Activated CD8-positive, alpha-beta memory T cell treated with anti-CD3 and anti-CD28 coated beads, Interleukin-2, amount 50 U/mL, for 24 hours (primary cell): Measurements from ENCODE around the gene NFU1.
"Not testable (repeated sequence)": the region's sequence is repeated elsewhere in the genome, so short reads cannot be mapped to it uniquely, and the experiment has no call there.

Experiments used
- DNase-seq: peaks from one replicate; pipeline ENCODE4 v3.0.0-alpha.2; 2020; ENCODE audit errors: extremely low read depth

Gene NFU1

DNA sequence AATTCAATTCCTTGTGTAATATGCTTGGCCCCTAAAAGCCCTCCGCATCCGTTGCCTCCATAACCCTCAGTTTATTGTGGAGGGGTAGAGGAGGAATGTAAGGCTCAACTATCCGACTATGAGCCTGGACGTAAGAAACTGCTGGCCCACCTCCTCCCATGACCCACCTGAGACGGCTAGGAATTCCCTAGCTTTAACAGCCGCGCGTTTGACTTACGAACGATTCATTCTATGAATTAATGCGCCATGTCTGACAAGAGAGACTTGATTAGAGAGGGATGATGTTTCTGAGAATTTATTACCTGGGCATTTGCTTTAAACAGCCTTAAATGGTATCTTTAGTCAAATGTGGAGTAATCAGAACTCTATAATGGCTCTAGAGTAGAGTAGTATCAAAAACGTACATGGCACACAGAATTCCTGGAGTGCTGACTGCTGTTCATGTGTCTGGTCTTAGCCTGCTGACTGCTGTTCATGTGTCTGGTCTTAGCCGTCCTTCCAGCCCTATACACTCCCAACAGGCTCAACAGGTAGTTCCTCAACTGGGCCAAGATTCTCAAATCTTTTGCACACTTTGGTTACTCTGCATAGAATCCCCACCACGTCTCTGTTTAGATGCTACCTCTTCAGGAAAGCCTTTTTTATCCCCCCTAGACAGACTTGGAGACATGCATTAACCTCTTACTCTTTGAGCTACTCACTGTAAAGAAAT, 49.3 kb downstream of the NFU1 start:
- DNase-seq, result no peak

DNA sequence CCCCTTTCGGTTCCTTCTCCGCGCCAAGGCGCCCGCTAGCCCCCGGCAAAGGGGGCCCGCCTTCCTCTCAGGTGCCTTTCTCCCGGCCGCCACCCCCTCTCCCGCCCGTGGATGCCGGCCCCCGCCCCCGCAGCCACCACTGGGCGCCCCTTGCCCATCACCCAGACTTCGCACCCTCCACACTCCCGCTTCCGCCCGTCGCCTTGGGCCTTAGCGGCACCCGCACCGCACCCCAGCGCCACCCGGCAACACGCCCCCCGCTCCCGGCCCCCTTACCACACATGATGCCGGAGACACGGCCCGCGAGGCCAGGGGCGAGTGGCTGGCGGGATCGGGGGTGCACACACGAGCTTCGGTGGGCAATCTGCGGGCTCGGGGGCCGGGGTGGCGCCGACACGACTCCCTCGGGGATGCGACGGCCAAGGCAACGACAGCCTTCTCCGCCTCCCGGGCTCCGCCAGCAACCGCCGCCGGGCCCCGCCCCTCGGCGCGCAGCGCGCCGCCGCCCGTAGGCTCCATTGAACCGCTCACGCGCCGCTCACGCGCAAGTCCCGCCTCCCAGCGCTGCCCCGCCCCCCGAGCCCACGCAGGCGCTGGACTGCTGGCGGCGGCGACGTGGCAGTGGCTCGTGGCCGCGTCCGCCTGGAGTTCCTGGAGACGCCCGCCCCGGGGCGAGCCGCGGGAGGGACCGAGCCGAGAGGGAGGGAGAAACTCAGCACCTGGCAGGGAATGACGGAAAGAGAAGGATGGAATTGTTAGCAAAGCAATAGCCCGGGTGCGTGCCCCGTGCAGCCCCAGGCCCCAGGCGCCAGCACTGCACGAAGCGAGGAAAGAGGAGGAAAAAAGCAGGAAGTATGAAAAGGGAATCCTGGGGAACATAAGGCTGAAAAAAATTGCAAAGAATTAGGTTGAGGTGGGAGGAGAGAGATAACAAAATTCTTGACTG, 50.2 kb downstream of the NFU1 start, which contains the start of gene GFPT1:
GFPT1 (minus strand) TSS at position 439 of the 946 bp plus-strand sequence; CDS start at position 283, 156 bp downstream.
- DNase-seq, result peak; percentile 73

DNA sequence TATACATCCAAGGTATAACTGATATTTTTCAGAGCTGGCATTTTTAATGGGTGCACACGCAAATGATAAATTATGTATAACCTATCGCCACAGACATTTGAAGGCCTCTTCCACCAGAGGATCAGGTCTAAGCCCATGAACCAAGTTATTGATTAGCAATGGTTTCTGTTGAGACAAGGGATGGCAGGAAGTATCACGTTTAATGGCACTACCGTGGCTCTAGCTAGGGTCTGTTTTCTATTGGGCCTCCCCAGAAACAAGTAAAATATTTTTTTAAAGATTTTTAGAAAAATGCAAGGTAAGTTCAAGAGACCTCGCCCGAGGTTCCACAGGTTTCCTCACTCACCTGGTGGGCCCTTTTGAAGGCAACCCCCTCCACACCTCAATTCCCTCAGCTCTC, 50.9 kb downstream of the NFU1 start:
- DNase-seq, result no peak

DNA sequence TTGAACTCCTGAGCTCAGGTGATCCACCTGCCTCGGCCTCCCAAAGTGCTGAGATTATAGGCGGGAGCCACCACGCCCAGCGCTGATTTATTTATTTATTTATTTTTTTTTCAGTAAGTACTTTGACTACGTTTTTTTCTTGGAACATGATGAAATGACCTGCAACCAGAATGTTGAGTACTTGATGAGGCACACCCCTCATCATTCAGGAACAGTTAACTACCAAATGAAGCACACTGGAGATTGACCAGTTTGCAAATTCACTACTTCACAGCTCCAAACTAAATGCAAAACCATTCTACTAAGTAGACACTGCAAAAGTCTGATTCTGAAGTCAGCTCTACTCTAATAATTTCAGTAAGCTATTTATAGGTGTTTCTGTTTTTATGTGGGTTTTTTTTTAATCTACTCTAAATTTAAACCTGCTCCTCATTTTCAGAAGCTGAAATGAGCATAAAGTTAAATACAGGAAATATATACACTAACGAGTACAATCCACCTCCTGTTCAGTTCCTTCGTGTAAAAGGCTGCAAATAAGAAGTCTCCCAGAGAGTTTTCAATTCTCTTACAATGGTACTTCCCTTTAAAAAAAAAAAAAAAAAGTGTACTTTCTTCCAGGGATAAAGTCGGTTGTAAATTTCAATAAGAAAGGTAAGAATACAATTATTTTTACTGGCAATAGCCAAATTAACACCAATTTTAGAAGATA, 51.6 kb downstream of the NFU1 start:
- no peak for DNase-seq

DNA sequence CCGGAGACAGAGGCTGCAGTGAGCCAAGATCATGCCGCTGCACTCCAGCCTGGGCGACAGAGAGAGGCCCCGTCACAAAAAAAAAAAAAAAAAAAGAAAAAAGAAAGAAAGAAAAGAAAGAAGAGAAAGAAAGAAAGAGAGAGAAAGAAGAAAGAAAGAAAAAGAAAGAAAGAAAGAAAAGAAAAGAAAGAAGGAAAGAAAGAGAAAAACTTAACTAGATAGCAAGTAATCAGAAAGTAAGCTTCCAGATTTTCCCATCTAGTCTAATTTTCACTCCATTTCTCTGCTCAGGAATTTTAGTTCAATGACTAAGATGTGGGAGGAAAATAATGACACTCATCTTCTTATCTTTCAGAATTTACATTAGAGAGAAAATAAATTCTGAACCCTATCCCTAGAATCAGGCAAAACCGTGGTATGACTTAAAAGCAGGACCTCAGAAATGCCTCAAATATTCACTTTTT, 52.6 kb downstream of the NFU1 start:
- DNase-seq, result no peak

DNA sequence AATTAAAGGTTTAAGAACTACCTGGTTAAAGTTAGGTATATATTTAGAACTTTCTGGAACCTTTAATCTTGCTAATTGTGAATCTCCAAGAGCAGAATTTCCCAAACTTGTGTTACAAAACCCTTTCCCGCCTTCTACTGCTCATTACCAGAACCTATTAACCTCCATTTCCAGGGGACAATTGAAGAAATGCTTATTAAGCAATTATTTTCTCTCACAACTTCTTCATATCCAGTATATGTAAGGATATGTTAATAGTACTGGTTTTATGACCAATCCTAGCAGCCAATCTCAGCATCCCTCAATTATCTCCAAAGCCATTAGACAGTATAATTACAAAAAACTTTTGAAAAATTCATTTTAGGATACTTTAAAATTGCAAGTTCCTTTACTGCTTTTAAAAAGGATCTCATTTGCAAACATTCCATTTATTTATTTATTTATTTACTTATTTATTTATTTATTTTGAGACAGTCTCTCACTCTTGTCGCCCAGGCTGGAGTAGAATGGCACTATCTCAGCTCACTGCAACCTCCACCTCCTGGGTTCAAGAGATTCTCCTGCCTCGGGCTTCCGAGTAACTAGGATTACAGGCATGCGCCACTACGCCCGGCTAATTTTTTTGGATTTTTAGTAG, 53.9 kb downstream of the NFU1 start:
- no peak for DNase-seq

DNA sequence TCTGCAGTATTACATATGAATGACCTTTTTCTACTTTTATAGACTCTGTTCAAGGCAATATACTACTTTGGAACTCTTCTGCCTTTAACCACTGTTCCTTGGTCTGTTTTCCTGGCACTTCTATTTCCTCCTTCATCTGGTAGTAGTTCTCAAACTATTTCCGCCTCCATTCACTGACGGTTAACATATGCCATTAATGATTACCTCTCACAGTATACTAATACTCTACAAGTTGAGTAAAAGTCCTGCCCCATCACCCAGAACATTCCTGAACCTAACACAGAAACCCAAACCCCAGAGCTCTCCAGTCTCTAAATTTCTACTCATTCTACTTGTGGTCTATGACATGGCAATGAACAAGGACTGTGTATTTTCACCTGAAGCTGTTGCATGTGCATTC, 54.7 kb downstream of the NFU1 start:
- DNase-seq, result no peak

DNA sequence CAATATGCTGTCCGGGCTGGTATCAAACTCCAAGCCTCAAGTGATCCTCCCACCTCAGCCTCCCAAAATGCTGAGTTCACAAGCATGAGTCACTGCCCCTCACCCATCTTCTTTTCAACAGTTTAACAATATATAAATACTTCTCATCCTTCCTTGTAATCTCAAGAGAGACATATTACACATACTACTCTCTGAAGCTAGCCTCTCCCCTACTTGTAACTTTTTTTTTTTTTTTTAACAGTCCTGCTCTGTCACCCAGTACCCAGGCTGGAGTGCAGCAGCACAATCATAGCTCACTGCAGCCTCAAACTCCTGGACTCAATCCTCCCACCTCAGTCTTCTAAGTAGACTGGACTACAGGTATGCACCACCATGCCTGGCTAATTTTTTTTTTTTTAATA, 55.9 kb downstream of the NFU1 start:
- no peak for DNase-seq

DNA sequence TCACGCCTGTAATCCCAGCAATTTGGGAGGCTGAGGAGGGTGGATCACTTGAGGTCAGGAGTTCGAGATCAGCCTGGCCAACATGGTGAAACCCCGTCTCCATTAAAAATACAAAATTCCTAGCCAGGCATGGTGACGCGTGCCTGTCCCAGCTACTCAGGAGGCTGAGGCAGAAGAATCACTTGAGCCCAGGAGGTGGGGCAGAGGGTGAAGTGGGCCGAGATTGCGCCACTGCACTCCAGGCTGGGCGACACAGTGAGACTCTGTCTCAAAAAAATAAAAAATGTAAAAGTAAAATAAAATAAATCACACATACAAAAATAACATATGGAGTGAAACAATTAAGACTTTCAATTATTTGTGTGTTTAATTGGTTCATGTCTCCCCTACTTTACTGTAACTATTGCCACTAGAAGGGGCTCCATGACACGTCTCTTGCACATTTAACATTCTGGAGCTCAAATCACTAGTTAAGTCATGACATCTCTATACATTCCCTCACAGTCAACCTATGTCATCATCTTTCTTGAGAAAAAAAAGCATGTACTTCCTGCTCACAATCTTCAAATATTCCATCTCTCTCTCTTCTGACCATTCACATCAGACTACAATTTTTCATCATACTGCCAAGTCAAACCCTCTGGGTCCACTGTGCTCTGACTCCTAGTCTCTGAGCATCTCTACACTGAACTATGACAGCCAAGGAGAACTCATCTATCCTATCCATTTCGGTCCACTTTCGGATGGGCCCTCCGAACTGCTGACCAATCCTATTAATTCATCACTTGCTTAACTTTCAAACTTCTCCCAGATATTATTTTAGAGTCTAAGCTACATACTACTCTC, 56.9 kb downstream of the NFU1 start:
- no peak for DNase-seq

DNA sequence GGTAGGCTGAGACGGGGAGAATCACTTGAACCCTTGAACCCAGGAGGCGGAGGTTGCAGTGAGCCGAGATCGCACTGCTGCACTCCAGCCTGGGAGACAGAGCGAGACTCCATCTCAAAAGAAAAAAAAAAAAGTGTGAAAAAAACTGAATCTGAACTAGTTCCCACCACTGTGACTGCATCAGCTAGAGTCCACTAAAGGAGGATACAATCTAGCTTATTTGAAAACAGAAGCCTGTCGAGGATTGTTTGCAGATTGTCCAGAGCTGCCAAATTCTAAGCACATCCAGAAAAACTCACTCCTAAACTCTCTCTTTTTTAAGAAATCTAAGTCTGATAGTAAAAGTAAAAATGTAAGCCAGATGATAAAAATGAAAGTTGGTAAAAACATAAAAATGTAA, 60.8 kb downstream of the NFU1 start:
- no peak for DNase-seq

DNA sequence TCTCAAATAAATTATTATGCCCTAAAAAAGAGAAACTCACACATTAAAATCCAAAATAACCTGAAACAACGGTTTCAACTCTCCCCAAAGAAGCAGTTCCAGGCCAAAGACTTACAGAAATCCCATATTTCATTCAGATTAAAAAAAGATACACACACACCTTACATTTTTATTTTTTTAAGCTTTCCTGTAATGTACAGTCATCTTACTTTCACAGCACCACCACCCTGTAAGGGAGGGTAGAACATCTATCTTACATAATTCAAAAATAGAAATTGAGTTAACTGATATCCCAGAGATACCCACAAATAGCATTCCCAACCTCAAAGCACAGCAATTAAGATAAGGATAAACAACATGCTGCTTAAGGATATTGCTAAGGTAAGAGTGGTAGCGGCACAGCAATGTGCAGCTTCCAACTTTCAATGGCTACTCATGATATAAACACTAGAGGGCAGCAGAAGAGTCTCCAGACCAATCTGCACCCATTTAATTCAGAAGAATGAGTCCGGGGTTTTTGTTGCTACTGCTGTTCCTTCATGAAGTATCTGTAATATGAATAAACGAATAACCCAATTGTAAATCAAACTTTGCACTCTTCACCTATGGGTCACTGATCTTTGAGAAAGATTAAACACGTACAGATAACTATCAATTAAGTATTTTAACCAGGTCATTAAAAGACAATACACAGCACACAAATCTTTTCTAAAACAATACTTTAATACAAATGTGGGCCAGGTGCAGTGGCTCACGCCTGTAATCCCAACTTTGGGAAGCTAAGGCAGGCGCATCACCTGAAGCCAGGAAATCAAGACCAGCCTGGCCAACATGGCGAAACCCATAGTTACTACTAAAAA, 61.5 kb downstream of the NFU1 start:
- no peak for DNase-seq

DNA sequence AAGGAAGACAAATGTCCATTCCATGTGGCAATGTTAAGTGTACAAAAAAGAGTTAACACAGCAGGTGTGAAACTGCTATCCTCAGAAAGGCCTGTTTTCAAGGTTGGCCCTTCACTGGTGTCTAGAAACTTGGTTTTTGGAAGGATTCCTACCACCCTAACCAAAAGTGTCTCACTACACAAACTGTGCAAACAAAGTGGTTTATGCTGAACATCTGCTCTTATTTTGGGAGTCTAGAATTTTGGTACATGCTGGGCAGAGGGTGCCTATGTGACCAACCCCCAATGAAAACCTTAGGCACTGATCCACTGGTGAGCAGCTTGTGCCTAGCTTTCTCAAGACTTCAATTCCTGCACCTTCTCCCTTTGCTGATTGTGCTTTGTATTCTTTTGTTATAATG, 64.5 kb downstream of the NFU1 start:
- DNase-seq, result no peak

DNA sequence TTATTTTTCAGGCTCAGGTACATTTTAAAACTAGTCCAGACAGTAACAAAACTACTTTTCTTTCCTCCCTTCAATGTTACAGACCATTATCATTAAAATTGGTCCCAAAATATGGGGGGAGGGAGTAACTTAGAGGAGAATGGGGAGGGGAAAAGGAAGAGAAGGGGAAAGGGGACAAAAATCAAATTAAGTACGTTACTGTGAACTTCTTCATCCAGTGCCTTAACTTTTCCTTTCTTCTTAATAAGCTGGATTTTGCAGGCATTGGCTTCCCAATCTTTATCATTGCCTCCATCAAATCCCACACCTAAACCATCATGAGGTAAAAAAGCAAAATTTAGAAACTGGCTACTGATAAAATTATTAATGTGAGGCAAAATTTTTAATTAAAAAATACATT, 67.4 kb downstream of the NFU1 start:
- no peak for DNase-seq

DNA sequence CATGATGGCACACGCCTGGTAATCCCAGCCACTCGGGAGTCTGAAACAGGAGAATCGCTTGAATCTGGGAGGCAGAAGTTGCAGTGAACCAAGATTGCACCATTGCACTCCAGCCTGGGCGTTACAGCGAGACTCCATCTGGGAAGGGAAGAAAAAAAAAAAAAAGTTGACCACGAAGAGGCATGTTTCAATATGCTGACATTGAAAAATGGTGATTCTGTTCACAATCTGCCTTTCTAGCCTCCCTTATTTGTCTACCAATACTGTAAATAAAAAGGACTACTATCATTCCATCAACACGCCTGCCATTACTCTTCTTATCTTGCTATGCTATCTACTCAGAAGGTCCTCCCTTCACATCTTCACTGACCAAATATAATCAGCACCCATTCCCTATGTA, 68.6 kb downstream of the NFU1 start:
- no peak for DNase-seq

DNA sequence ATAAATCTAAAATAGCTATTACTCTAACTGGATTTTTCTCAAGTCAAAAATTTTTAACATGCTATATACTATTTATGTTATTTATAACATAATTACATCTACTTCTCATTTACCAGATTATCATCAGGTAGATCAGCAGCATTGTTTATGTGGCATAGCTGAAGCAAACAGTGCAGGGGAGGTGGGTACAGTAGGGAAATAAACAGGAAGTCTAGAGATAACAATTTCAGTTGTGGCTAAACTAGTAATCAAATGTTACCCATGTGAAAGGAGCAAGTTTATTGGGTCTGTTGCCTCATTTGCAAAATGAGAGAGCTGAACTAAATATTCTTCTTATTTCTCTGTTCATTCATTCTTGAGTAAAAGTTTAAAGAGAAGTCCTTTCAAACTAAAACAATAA, 77.9 kb downstream of the NFU1 start:
- no peak for DNase-seq

DNA sequence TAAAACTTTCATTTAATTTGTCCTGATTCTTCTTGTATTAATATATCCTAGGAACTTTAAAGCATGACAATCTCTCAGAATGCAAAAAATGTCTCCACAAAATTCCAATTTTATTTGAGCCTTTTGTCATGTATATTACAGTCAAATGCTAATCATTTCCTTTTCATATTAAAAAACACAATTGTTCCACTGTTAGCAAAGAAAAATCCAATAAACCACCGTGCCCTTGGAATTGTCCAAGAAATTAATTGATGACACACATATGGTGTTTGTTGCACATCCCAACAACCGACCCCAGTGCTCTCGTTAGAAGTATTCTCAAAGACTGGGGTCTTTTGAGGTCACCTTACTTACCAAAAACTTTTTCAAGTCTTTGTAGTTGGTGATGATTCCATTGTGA, 78.3 kb downstream of the NFU1 start:
- no peak for DNase-seq

DNA sequence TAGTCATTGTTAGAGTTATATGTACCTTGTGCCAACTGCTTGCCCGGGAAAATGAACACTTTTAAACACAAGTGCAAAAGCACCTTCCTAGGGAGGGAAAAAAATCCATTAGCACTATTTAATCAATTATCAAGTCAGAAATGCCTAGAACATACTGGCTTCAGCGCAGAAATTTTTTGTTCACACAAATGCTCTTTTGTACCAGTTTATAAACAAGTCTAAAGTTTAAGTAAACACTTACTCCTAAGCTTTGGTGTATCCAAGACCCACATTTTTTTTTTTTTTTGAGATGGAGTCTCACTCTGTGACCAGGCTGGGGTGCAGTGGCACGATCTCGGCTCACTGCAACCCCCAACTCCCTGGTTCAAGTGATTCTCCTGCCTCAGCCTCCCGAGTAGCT, 80.8 kb downstream of the NFU1 start:
- no peak for DNase-seq

DNA sequence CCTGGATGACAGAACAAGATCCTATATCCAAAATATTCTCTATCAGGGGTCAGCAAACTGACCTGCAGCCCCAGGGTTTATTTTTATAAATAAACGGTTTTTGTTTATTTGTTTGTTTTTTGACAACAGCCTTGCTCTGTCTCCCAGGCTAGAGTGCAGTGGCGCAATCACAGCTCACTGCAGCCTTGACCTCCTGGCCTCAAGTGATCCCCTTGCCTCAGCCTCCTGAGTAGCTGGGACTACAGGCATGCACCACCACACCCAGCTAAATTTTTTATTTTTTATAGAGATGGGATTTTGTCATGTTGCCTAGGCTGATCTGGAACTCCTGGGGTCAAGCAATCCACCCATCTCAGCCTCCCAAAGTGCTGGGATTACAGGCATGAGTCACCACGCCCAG, 82.3 kb downstream of the NFU1 start:
- not testable (repeated sequence) for DNase-seq

DNA sequence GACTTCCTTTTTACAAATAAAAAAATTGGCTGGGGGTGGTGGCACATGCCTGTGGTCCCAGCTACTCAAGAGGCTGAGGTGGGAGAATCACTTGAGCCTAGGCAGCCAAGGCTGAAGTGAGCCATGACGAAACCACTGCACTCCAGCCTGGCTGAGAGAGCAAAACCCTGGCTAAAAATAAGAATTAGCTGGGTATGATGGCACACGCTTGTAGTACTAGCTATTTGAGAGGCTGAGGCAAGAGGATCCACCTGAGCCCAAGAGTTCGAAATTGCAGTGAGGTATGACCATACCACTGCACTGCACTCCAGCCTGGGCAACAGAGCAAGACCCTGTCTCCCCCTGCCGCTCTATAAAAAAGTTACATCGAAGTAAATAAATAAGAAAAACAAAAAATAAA, 83.9 kb downstream of the NFU1 start:
- DNase-seq, result no peak

DNA sequence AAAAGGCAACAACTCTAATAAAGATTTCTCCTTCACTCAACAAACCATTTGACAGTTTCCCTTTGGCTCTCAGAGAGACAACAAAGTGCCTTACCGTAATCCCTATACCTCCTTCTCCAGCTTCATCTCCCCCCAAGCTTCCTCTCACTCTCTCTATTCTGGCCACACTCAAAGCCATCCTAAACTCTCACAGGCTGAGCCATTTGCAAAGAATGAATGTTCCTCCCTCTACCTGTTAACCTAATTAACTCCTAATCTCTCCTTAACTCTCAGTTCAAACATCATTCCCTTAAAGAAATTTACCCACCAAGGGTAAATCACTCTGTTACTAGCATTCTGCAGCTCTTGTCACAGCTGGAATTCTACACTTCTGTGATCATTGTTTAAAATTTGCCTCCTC, 88.5 kb downstream of the NFU1 start:
- DNase-seq, result no peak
